HL-60 (cell line): Measurements from ENCODE around the gene NQO2.

Experiments
- TF ChIP-seq, protein P1 (sequence below): IDR thresholded peaks from one replicate; pipeline ENCODE4 v1.5.1; 2011; ENCODE audit warnings: low read length, control low read depth, inconsistent platforms; ENCODE audit not compliant: insufficient read depth
- TF ChIP-seq, protein P2 (sequence below): IDR thresholded peaks from 2 replicates; pipeline ENCODE4 v1.6.1; 2012; ENCODE audit warnings: low read depth; ENCODE audit not compliant: insufficient replicate concordance

- TF ChIP-seq, protein P1, sequence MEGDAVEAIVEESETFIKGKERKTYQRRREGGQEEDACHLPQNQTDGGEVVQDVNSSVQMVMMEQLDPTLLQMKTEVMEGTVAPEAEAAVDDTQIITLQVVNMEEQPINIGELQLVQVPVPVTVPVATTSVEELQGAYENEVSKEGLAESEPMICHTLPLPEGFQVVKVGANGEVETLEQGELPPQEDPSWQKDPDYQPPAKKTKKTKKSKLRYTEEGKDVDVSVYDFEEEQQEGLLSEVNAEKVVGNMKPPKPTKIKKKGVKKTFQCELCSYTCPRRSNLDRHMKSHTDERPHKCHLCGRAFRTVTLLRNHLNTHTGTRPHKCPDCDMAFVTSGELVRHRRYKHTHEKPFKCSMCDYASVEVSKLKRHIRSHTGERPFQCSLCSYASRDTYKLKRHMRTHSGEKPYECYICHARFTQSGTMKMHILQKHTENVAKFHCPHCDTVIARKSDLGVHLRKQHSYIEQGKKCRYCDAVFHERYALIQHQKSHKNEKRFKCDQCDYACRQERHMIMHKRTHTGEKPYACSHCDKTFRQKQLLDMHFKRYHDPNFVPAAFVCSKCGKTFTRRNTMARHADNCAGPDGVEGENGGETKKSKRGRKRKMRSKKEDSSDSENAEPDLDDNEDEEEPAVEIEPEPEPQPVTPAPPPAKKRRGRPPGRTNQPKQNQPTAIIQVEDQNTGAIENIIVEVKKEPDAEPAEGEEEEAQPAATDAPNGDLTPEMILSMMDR = no peak
- TF ChIP-seq, protein P2, sequence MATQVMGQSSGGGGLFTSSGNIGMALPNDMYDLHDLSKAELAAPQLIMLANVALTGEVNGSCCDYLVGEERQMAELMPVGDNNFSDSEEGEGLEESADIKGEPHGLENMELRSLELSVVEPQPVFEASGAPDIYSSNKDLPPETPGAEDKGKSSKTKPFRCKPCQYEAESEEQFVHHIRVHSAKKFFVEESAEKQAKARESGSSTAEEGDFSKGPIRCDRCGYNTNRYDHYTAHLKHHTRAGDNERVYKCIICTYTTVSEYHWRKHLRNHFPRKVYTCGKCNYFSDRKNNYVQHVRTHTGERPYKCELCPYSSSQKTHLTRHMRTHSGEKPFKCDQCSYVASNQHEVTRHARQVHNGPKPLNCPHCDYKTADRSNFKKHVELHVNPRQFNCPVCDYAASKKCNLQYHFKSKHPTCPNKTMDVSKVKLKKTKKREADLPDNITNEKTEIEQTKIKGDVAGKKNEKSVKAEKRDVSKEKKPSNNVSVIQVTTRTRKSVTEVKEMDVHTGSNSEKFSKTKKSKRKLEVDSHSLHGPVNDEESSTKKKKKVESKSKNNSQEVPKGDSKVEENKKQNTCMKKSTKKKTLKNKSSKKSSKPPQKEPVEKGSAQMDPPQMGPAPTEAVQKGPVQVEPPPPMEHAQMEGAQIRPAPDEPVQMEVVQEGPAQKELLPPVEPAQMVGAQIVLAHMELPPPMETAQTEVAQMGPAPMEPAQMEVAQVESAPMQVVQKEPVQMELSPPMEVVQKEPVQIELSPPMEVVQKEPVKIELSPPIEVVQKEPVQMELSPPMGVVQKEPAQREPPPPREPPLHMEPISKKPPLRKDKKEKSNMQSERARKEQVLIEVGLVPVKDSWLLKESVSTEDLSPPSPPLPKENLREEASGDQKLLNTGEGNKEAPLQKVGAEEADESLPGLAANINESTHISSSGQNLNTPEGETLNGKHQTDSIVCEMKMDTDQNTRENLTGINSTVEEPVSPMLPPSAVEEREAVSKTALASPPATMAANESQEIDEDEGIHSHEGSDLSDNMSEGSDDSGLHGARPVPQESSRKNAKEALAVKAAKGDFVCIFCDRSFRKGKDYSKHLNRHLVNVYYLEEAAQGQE = no peak
Measured at GRCh38 chr6:2993755-2994317, 5.9 kb upstream of the NQO2 start.
